Sigmoid colon (tissue), 4 donors: ENCODE measurements around the gene GEMIN8.

ENCODE experiments used
- CTCF ChIP-seq, 4 experiments: fragments of 450-650 bp in 3 of 4; fragments of 200-600 bp in 1 of 4; IDR thresholded peaks; one replicate each; pipeline ENCODE4 v1.5.1; 2016 to 2019; ENCODE audit warnings: antibody characterized with exemption in 4 of 4, mild to moderate bottlenecking in 3 of 4, moderate library complexity in 2 of 4
- POLR2A ChIP-seq, 2 donors: fragments of 450-650 bp; IDR thresholded peaks; one replicate each; pipeline ENCODE4 v1.6.1; 2016; ENCODE audit warnings: antibody characterized with exemption in 2 of 2, mild to moderate bottlenecking in 2 of 2, moderate library complexity in 2 of 2
- POLR2AphosphoS5 ChIP-seq, 4 donors: sonication (generic); formaldehyde crosslinking; IDR thresholded peaks; one replicate each; pipeline ENCODE4 v1.6.1; 2017; ENCODE audit warnings: antibody characterized with exemption in 4 of 4

- TF ChIP-seq POLR2A (IDR thresholded peaks at IDR 0.05) (no peak), CTCF (IDR thresholded peaks at IDR 0.05) (peak in 3 of 4 experiments; percentile 27 to 39 (median 27)), POLR2AphosphoS5 (IDR thresholded peaks at IDR 0.05) (peak in 2 of 4 donors; percentile 23 to 44)
Observed at GRCh38 chrX:14039344-14039743, 9.7 kb upstream of the GEMIN8 start.
